C4-2B (cell line): ENCODE measurements around the gene NLRP13.
"Not testable (repeated sequence)": the region's sequence is repeated elsewhere in the genome, so short reads cannot be mapped to it uniquely, and the experiment has no call there.

ENCODE experiments used
- H3K27ac ChIP-seq: fragments of 450-650 bp; 2 replicates; pipeline ENCODE4 v1.5.1; 2017
- ZFX ChIP-seq: fragments of 450-650 bp; IDR thresholded peaks from 2 replicates; pipeline ENCODE4 v1.6.1; 2017
- TF ChIP-seq, protein P1 (sequence below): fragments of 450-650 bp; conservative IDR thresholded peaks from 2 replicates; pipeline ENCODE4 v1.5.1; 2017; ENCODE audit warnings: mild to moderate bottlenecking

The NLRP13 gene

DNA sequence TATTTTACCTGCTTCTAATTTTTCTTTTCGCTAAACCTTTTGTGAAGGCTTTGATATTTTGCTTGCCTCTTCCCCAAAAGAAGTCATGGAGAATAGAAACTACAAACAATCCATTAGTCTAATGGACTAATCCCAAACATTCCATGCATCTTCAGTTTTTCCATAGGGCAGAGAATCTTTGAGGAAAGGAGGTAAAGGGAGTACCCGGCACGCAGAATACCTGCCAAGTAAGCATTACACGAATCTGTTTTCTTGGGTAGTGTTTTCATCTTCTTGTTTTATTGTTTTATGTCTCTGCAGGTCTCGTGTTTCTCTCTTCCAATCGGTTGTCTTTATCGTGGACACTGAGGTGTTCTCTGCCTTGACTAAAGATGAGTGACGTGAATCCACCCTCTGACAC, 15.4 kb upstream of the NLRP13 start, which contains the start of gene NLRP8:
NLRP8 (plus strand) TSS at position 301 of the 400 bp plus-strand sequence.
- H3K27ac ChIP-seq, result no peak within 1 kb of the TSS
- TF ChIP-seq, protein P1, sequence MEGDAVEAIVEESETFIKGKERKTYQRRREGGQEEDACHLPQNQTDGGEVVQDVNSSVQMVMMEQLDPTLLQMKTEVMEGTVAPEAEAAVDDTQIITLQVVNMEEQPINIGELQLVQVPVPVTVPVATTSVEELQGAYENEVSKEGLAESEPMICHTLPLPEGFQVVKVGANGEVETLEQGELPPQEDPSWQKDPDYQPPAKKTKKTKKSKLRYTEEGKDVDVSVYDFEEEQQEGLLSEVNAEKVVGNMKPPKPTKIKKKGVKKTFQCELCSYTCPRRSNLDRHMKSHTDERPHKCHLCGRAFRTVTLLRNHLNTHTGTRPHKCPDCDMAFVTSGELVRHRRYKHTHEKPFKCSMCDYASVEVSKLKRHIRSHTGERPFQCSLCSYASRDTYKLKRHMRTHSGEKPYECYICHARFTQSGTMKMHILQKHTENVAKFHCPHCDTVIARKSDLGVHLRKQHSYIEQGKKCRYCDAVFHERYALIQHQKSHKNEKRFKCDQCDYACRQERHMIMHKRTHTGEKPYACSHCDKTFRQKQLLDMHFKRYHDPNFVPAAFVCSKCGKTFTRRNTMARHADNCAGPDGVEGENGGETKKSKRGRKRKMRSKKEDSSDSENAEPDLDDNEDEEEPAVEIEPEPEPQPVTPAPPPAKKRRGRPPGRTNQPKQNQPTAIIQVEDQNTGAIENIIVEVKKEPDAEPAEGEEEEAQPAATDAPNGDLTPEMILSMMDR, result no peak
- no peak for TF ChIP-seq ZFX

DNA sequence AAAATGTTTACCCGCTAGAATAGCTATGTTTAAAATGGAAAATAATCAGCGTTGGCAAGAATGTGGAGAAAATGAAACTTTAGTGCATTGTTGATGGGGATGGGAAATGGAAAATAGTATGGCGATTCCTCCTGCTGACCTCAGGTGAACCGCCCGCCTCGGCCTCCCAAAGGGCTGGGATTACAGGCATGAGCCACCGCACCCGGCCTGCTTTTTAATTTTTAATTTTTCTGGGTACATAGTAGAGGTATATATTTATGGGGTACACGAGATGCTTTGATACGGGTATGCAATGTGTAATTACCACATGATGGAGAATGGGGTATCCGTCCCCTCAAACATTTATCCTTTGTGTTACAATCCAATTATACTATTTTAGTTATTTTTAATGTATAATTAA, 8.2 kb upstream of the NLRP13 start:
- TF ChIP-seq ZFX, result no peak
- TF ChIP-seq, protein P1, result no peak
- no peak overlapping the region for H3K27ac ChIP-seq

DNA sequence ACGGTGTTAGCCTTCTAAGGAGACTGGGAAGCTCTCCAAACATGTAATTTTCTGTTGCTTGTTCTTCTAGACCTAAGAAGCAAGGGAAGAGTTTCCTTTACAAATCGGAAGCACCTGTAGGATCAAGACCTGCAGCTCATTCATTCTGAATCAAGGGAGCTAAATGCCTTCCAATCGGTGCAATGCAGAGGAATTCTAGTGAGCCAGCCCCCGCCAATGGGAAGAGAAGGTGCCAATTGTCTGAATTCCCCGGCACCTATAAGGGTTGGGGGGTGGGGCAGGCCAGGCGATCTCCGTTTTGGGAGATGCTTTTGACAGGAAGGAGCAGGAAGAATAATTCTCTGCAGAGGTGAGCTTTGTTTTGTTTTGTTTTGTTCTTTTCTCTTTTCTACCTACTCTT, 7.1 kb upstream of the NLRP13 start:
- TF ChIP-seq, protein P1, result no peak
- no peak for TF ChIP-seq ZFX
- H3K27ac ChIP-seq, result no peak overlapping the region

DNA sequence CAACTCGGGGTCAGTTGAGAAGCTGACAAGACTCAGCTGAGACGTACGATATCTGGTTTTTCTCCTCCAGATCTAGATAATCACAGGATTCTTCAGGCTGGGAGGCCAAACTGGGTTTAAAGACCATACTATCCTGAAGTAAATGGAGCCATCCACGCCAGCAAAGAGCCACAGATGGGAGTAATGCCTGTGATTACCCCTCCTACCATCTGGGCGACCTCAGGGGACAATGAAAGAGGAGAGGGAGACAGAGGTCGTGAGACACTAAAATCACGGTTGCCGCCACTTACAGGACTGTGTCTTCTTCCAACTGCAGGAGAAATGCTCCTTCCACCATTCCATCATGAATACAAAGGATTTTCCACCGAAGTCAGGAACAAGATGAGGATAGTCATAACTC, 3.1 kb upstream of the NLRP13 start:
- no peak overlapping the region for H3K27ac ChIP-seq
- TF ChIP-seq, protein P1, result no peak
- no peak for TF ChIP-seq ZFX

DNA sequence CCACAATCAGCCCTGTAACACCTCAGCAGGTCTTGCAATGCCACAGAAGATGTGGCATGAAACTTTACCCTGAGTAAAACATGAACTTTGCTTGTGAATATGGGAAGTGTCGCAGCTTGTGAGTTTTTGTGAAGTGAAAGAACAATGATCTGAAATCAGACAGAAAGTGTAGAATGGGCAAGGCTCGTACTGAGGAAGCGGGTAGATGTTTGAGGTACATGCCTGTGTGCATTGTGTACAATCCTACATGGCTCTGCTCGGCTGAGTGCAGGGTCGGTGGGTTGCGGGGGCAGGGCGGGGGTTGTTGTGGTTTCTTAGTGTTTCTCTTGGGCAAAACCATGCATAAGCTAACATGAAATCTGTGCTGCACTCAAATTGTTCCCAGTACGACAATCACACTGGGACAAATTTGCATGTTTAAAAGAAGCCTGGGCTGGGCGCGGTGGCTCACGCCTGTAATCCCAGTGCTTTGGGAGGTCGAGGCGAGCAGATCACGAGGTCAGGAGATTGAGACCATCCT, 1.1 kb downstream of the NLRP13 start:
- no peak overlapping the region for H3K27ac ChIP-seq
- TF ChIP-seq, protein P1, result no peak
- no peak for TF ChIP-seq ZFX

DNA sequence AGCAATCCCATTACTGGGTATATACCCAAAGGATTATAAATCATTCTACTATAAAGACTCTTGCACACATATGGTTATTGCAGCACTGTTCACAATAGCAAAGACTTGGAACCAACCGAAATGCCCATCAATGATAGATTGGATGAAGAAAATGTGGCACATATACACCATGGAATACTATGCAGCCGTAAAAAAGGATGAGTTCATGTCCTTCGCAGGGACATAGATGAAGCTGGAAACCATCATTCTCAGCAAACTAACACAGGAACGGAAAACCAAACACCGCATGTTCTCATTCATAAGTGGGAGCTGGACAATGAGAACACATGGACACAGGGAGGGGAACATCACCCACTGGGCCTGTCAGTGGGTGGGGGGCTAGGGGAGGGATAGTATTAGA, 2.9 kb downstream of the NLRP13 start:
- not testable (repeated sequence) for H3K27ac ChIP-seq

DNA sequence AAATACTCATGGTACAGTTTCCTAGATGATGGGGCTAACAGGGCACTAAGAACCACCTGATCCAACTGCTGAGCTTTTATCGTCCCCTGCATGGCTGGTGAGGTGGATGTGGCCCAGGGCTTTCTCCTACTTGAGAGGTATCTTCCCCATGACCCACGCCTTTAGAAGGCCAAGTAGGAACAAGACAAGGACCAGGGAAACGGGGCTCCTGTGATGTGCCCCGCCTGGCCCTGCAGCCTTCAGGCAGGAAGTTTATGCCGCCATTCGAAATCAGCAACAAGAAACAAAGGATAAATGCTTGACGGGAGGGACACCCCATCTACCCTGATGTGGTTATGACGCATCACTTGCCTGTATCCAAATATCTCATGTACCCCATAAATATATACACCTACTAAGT, 4.1 kb downstream of the NLRP13 start:
- no peak overlapping the region for H3K27ac ChIP-seq
- TF ChIP-seq ZFX, result no peak
- TF ChIP-seq, protein P1, result no peak

DNA sequence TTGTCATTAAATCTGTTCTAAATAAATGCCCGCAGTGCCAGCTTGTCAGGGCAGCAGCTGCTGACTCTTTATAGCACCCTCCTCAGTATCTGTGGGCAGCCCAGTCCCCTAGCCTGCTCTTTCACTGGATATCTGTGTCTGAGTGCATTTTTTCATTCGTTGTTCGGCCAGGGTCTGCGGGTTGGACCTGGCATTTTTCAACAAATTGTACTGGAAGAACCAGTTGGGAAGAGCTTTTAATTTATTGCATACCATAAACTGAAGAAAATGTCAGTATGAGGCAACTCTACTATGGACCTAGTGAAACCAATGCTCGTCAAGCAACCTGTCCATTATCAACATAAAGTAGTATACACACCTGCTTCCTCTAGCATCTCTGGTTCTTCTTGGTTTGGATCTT, 8.6 kb downstream of the NLRP13 start:
- no peak for TF ChIP-seq ZFX
- TF ChIP-seq, protein P1, result no peak
- H3K27ac ChIP-seq, result no peak overlapping the region
